NB4 (cell line): ENCODE measurements around the gene TUBA4B.

Source experiments
- CTCF ChIP-seq: IDR thresholded peaks from one replicate; pipeline ENCODE4 v1.5.1; 2012; ENCODE audit warnings: low read depth, low read length
- MAX ChIP-seq: IDR thresholded peaks from 2 replicates; pipeline ENCODE4 v1.6.1; 2011; ENCODE audit warnings: low read depth, low read length
- POLR2A ChIP-seq: IDR thresholded peaks from 2 replicates; pipeline ENCODE4 v1.6.1; 2011; ENCODE audit warnings: mild to moderate bottlenecking; ENCODE audit not compliant: insufficient read length; ENCODE audit errors: extremely low read depth

- TF ChIP-seq CTCF (no peak), POLR2A (no peak), MAX (peak; percentile 36; the same call in 1 of the 2 replicates)
These were observed 24.8 kb upstream of the TUBA4B start for GRCh38 chr2:219228041-219228910.
